Anterior cingulate cortex (tissue), 58 donors: ENCODE results near the gene CRADD.
"Not testable (repeated sequence)": the region's sequence is repeated elsewhere in the genome, so short reads cannot be mapped to it uniquely, and the experiment has no call there.

Experiments used
- DNase-seq, 58 donors: peaks; one replicate each; lab custom pipeline; 2025; lab: John Stamatoyannopoulos, UW

The CRADD gene

DNA sequence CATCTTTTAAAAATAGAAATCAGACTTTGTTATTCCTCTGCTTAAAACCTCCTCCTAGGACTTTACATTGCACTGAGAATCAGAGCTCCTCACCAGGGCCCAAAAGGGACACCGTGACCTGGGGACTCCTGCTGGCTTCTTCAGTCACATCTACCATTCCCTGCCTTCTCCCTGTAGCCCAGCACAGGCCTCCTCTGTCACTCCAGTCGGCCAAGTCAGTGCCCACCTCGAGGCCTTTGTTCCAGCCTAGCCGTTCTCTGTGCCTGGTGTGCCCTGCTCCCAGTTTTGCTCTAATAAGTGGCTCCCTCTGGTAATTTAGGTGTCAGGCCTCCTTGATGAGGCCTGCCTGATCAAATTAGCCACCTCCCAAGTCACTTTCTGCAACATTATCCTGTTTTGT, 27.4 kb downstream of the CRADD start:
- no peak for DNase-seq

DNA sequence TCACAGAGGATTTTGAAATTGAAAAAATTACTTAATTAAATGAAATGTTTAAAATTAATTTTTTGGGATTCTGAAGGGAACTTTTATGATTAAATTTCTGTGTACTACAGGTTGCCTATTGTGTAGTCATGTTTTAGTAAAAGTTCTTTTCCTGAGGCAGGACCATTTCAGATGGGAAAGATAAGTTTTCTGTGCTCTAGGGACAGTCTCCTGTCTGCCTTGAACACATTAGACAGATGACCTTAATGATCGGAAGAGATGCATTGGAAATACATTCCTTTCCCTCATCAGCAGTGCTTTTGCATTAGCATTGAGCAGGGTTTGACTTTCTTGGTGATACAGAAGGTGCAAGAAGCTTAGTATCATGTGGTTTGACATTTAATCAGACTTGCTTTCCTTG, 28.1 kb downstream of the CRADD start:
- no peak for DNase-seq

DNA sequence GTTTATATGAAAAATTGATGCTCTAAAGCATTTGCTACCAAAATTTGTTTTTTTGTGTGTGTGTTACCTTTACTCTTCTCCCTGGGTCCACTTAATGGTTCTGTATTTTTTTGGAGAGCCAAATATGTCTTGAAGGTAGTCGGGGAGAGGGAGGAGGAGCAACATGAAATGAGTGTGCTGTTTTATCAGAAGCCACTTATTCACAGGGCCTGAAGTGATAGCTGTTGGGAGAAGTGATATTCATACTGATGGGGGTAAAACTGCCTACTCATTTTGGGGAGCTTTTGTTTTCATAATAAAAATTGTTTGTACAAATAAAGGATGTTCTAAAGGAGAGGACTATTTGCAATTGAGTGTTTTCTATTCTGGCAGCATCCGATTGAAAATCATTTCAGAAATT, 29.2 kb downstream of the CRADD start:
- no peak for DNase-seq

DNA sequence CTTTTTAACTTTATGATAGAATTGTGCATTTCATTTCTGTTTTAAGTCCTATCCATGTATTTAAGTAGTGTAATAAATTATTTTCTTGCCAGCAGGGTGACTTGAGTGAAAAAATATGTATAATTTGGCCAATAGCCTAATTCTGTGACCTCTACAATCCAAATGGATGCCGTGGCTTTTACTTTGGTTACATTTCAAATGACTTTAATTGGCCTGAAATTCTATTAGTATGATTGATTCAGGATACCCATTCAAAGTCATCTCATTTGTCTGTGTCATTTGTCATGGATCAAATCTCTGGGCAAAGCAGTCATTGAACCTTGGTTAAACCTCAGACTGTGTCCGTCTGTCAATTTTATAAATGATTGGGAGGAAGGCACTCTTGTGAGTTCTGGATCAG, 29.6 kb downstream of the CRADD start:
- no peak for DNase-seq

DNA sequence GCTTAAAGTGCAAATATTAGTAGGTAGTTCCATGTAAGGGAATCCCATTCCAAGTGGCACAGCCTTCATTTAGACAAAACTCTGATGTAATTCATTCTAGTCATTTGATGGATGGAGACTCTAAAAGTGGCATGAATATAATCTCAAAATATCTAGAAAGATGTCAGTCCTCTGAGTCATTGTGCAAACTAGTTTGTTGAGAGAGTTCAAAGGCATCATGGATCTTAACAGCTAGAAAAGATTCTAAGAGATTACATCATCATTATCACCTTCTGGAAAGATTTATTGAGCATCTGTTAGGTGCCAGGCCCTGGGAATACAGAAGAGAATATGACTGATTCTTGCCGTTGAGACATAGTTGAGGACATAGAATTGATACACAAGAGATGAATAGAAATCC, 30.7 kb downstream of the CRADD start:
- DNase-seq, result no peak

DNA sequence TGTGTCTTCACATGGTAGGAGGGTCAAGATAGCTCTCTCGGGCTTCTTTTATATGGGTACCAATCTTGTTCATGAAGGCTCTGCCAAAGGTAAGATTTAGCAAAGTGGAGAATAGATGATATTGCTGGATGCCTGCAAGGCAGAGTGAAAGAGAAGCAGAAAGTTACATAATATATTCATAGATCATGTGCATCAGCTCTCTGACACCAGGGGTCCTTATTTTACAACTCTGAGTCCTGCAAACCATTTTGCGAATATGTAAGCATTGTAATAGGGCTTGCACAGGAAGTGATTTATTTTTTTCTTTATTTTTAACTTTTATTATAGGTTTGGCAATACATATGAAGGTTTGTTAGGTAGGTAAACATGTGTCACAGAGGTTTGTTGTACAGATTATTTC, 31.8 kb downstream of the CRADD start:
- DNase-seq, result no peak

DNA sequence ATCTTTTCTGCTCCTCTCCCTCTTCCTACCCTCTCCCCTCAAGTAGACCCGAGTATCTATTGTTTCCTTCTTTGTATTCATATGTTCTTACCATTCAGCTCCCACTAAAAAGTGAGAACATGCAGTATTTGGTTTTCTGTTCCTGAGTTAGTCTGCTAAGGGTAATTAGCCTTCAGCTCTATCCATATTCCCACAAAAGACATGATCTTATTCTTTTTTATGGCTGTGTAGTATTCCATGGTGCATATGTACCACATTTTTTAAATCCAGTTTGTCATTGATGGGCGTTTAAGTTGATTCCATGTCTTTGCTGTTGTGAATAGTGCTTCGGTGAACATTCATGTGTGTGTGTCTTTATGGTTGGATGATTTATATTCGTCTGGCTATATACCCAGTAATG, 32.2 kb downstream of the CRADD start:
- DNase-seq, result no peak

DNA sequence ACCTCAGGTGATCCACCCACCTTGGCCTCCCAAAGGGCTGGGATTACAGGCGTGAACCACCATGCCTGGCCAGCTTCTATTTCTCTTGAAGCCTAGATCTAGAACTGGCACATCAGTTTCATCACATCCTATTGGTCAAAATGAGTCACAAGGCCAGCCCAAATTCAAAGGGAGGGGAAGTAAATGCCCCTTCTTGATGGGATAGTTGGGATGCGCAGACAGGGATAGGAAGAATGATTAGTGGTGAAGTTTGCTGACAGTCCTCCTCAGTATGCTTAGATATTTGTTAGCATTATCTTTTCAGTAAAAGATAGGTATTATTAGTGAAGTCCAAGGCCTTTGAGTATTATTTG, 33.4 kb downstream of the CRADD start:
- DNase-seq, result no peak

DNA sequence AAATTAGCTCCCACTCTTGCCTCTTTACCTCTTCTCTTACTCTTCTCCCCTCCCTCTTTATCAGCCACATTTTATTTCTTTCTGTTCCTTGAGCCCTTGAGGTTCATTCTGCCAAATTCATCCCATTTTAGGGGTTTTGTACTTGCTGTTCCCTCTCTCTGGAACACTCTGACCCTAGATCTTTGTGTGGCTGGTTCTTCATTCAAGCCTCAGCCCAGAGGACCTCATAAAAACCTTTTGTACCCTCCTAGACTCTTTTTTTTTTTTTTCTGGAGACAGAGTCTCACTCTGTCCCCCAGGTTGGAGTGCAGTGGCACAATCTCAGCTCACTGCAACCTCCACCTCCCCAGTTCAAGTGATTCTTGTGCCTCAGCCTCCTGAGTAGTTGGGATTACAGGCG, 34.3 kb downstream of the CRADD start:
- not testable (repeated sequence) for DNase-seq

DNA sequence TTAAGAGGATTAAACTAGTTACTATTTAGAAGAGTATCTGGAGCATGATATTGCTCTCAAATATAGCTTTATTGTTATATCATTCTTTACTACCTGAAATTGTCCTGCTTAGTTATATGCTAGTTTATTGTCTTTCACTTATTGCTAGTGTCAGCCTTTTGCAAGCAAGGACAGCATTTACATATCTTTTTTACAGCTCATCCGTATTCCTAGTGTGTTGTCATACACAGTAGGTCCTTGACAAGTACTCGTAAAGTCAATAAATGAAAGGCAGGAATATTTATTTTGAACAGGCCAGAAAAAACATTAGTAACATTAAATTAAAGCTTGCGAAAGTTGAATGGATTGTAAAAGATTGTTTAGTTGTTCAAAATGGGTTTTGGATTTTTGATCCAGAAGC, 35.0 kb downstream of the CRADD start:
- no peak for DNase-seq

DNA sequence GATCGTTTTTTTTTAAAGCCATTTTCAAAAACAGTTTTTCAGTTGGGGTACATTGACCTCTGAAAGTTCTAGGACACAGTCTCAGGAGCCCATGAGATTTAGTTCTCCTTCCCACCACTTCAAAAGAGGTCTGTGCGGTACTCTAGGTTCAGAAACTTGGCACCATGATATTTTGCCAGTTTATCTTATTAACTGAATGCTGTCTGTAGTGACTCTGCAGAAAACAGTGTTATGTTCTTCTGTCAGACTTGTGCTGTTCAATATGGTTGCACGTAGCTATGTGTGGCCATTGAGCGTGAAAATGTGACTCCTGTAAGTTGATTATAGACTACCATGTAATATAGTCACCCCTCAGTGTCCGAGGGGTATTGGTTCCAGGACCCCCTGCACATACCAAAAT, 35.9 kb downstream of the CRADD start:
- no peak for DNase-seq

DNA sequence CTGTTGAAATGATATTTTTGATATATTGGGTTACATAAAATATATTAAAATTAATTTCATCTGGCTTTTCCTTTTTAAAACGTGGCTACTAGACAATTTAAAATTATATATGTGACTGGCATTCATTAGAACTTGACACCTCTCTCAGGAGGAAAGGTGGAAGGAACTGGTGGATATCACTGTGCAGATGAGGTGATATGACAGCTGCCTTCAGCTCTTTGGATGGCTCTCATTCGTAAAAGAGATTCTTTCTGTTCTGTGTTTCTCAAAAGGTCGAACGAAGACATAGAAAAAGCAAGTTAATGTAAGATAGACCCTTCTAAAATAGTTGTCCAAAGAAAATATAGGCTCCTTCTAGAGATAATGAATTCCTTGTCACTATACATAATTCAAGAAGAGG, 36.6 kb downstream of the CRADD start:
- DNase-seq, result no peak

DNA sequence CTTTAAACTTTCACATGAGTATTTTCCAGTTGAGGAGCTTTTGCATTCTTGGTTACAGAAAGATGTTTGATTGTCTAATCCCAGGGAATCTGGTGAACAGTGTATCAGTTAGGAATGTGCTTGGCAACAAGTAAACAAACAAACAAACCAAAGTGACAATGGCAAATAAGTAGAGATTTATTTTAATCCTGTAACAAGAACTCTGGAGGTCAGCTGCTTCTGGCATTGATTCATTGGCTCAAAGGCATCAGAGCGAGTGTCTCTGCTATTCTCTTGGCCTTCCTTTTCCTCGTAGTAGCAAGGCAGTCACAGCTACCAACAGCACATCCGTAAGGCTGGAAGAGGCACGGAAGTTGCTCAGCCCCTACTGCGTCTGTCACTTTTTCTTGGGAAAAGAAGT, 37.2 kb downstream of the CRADD start:
- no peak for DNase-seq

DNA sequence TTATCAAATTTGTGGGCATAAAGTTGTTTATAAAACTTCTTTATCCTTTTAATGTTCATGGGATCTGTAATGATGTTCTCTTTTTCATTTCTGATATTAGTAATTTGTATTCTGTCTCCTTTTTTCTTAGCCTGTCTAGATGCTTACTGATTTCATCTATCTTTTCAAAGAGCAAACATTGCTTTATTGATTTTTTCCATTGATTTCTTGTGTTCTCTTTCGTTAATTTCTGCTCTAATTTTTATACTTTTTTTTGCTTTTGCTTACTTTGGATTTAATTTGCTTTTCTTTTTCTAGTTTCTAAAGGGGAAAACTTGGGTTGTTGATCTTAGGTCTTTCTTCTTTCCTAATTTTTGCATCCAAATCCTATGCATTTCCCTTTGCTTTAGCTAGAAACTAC, 42.5 kb downstream of the CRADD start:
- no peak for DNase-seq

DNA sequence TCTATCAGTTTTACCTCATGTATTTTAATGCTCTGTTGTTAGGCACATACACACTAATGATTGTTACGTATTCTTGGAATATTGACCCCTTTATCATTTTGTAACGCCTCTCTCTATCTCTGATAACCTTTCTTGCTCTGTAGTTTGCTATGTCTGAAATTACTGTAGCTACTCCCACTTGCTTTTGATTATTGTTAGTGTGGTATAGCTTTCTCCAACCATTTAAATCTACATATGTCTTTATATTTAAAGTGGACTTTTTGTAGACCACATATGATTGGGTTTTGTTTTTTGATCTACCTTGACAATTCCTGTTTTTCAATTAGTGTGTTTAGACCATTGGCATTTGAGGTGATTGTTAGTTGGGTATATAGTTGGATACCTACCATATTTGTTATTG, 43.4 kb downstream of the CRADD start:
- DNase-seq, result no peak

DNA sequence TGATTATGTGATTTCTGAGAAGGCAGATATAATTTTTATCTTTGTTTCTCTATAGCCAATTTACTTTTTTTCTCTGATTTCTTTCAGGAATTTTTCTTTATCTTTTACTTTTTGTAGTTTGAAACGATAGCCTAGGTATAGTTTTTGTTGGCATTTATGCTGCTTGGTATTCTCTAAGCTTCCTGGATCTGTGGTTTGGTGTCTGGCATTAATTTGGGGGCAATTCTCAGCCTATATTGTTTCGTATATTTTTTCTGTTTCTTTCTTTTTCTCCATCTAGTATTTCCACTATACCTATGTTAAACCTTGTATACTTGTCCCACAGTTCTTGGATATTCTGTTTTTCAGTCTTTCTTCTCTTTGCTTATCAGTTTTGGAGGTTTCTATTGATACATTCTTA, 45.0 kb downstream of the CRADD start:
- DNase-seq, result no peak

DNA sequence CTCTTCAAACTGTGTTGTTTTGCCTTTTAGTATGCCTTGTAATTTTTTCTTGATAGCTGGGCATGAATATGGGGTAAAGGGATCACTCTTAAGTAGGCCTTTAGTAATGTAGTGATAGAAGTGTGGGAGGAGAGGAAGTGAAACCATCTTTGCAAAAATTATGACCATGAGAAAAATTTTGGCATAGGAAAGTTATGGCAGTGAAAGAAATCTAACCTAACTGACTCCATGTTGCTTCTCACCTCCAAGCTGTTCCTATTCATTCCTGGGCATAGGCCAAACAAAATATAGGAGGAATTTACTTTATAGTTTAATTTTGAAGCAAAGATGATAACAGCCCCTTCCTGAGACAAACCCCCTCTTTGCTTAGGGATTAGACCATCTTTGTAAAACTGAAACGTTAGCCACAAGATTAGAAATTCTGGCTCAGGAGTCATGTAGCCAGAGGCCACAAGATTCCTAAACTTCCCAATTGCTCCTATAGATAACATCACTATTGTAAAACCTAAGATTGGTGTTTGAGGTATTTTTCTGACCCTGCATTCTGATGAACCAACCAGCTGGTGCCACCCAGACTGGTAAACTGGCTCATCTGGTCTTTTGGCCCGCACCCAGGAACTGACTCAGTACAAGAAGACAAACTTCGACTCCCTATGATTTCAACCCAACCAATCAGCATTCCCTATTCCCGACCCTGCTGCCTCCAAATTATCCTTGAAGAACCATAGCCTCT, 45.8 kb downstream of the CRADD start:
- DNase-seq, result peak in 2 of 58 donors; percentile 0 to 14

DNA sequence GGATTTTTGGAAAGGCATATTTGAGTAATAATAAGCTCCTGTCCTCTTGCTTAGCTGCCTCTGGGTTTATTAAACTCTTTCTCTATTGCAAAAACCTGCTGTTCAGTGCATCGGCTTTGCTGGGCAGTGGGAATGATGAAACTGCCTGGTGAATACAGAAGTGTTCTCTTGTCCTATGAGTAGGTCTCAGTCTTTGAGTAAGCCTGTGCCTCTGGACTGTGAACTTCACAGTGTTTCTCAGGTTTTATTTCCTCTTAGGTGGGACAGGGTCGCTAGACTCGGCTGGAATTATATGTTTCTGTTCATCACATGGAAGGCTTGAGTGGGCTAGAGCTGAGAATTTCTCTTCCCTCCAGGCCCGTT, 46.4 kb downstream of the CRADD start:
- DNase-seq, result no peak

DNA sequence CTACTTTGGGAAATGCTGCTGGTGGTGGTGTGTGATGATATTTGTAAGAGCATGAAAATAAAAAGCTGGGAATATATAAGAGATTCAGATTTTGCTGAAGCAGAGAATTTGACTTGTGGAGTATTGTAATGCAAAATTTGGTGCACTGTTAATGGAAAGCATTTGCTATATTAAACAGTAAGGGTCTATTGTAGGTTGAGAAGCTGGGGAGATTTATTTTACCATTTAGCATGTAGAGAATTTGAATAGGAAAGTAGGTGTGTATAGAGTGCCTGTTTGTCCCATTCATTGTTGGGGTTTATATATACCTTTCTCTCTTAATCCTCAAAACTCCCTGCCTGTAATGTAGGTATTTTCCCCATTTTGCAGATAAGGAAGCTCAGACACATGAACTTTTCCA, 48.4 kb downstream of the CRADD start:
- no peak for DNase-seq

DNA sequence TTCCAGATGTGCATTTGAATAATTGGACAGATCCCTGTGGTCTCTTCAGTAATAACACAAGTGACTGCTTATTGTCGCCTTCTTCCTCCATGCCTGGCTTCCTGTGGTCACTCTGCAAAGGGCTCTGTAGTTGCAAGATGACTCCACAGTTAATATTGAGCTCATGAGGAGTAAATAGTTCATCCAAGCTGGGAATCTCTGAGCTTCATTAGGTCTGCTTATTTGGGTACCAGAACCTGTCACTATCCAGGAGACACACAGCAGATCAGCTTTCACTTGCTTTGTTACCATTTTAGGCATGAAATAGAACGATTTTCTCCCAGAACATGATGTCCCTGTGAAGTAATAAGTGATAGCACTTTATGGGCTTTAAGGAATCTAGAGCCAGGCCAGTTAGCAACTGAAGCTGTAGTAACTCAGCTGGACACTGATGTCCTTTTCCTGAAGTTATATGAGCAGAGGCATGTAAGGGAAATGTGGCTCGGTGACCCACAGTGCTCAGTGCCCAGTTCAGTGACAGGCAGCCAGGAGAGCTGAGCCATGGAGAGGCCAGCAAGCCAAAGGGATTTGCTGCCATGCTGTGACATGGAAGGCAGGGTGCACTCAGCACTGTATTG, 50.1 kb downstream of the CRADD start:
- no peak for DNase-seq

DNA sequence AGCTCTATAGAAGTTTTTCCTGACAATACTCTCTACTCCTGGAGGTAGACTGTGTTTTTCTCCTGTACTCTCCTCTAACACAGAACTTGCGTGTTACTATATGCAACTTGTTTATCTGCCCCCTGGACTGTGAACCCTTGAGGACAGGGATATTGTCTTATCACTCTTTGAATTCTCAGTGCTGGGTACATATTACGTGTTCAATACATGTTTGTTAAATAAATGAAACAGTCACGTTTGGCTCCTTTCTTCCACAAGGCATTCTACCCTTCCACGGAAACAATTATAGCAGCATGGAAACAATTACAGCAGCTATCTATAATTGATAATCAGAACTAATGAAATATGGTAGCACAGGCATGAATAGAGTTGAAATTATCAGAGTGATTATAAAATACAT, 50.7 kb downstream of the CRADD start:
- no peak for DNase-seq

DNA sequence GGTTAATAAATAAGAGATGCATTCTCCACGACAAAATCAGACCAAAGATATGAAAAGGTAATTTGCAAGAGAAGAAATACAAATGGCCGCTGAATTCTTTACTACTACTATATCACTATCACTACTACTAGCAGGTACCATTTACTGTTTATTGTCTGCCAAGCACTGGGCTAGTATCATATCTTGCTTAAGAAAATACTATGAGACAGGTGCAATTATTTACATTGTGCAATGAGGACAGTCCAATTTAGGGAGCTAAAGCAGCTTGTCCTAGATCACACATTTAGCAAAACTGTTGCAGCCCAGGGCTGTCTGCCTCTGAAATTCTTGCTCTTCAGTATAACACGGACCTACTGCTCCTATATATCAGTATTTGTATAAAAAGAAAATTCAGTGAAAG, 52.8 kb downstream of the CRADD start:
- no peak for DNase-seq

DNA sequence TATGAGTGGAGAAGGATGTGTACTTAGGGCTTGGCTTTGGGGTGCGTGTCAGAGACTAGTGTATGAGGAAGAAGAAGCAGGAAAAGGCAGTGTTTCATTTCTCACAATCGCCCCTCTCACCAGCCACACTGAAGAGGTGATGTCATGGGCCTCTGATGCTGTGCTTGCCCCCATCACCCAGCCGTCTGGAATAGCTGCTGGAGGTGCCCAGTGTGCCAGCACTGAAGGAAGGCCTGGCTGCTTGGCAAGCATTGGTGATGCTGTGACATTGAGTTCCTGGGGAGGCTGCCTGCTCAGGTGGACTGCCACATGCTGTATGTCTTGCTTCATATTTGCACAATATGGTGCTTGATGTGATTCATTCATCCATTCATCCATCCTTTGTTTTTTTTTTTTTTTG, 56.2 kb downstream of the CRADD start:
- DNase-seq, result peak in 6 of 58 donors; percentile 2 to 19 (median 13)
